HG03460 (cell line): ENCODE results near the gene HAGH.

Source experiments
- ATAC-seq: cut with Tn5 transposase; IDR thresholded peaks from one replicate; pipeline ENCODE4 v1.9.1; 2021; ENCODE audit not compliant: unreplicated experiment

Gene HAGH

GRCh38 chr16:1775846-1776671 lies 50.6 kb downstream of the HAGH start:
- ATAC-seq, result no peak

GRCh38 chr16:1775006-1775845 lies 51.4 kb downstream of the HAGH start:
- no peak for ATAC-seq

GRCh38 chr16:1774448-1774780 lies 52.2 kb downstream of the HAGH start:
- no peak for ATAC-seq

GRCh38 chr16:1773703-1774447 lies 52.8 kb downstream of the HAGH start:
- ATAC-seq, result peak; percentile 9

GRCh38 chr16:1772908-1773702 lies 53.5 kb downstream of the HAGH start, which contains the start of gene MRPS34:
Gene MRPS34, minus strand, starts transcription at chr16:1773134. Its CDS starts 15 bp downstream, at chr16:1773119.
- ATAC-seq, result peak; percentile 43

GRCh38 chr16:1772362-1772907 lies 54.2 kb downstream of the HAGH start, which contains the start of gene EME2:
Gene EME2, plus strand, starts transcription at chr16:1772810. Its CDS starts 418 bp downstream, at chr16:1773228.
- ATAC-seq, result no peak

- ATAC-seq, result no peak
Observed at GRCh38 chr16:1771864-1772361, 54.7 kb downstream of the HAGH start.

GRCh38 chr16:1771188-1771863 lies 55.3 kb downstream of the HAGH start, which contains the start of gene NME3:
Gene NME3, minus strand, starts transcription at chr16:1771543. Its CDS starts 9 bp downstream, at chr16:1771534.
- no peak for ATAC-seq

GRCh38 chr16:1770328-1771187 lies 56.1 kb downstream of the HAGH start:
- no peak for ATAC-seq

GRCh38 chr16:1769402-1770300 lies 57.0 kb downstream of the HAGH start:
- no peak for ATAC-seq

- ATAC-seq, result no peak
Observed at GRCh38 chr16:1768767-1769401, 57.7 kb downstream of the HAGH start.

GRCh38 chr16:1768061-1768766 lies 58.4 kb downstream of the HAGH start:
- no peak for ATAC-seq

GRCh38 chr16:1767116-1767994 lies 59.3 kb downstream of the HAGH start:
- no peak for ATAC-seq

- ATAC-seq, result no peak
Observed at GRCh38 chr16:1766701-1767100, 59.9 kb downstream of the HAGH start.

- ATAC-seq, result no peak
Observed at GRCh38 chr16:1766231-1766630, 60.4 kb downstream of the HAGH start.
